IMR-90 (cell line): ENCODE measurements around the gene PIAS1. TPM values are rescaled to one million over a fixed set of nuclear protein-coding genes. Genes with fewer than 3 reads are reported as not detected.

Experiments used
- ATAC-seq: fragments of 200-7000 bp; cut with Tn5 transposase; 2 replicates; pipeline ENCODE4 v1.9.1; 2020; ENCODE audit warnings: low read depth, mild to moderate bottlenecking, moderate library complexity
- BruUV-seq: library from RNA; stranded (reverse); fragments of 400-500 nt; replicated peaks from 2 replicates; lab custom pipeline; 2021; lab: Mats Ljungman, UMichigan
- CTCF ChIA-PET: fragments of 300-600 bp; formaldehyde crosslinking; extraction: SDS; loops from one replicate; lab custom pipeline; 2021; ENCODE audit warnings: antibody characterized with exemption; lab: Yijun Ruan, JAX
- POLR2A ChIA-PET: fragments of 300-600 bp; sonication (Branson Sonifier 250); formaldehyde crosslinking; loops from one replicate; lab custom pipeline; 2022; ENCODE audit warnings: antibody characterized with exemption; ENCODE audit not compliant: unreplicated experiment; lab: Charles Lee
- DNase-seq: peaks from one replicate; pipeline ENCODE4 v3.0.0; 2013
- H2AFZ ChIP-seq: replicated peaks from 2 replicates; pipeline ENCODE3; 2013; ENCODE audit warnings: low read length, mild to moderate bottlenecking; ENCODE audit not compliant: poor library complexity
- H2AK5ac ChIP-seq: 2 replicates; pipeline ENCODE4 v1.6.1; 2013; ENCODE audit warnings: low read depth, low read length, inconsistent platforms
- H2AK9ac ChIP-seq: replicated peaks from 2 replicates; pipeline ENCODE3; 2013; ENCODE audit warnings: mild to moderate bottlenecking, low read depth, low read length, moderate library complexity; ENCODE audit not compliant: poor library complexity
- H2BK120ac ChIP-seq: 2 replicates; pipeline ENCODE4 v1.6.1; 2013; ENCODE audit warnings: low read depth, low read length, inconsistent platforms
- H2BK15ac ChIP-seq: 3 replicates; pipeline ENCODE4 v1.6.1; 2013; ENCODE audit warnings: low read depth, low read length, inconsistent platforms
- H2BK20ac ChIP-seq: 2 replicates; pipeline ENCODE4 v1.6.1; 2013; ENCODE audit warnings: low read depth, mild to moderate bottlenecking, inconsistent platforms, low read length, moderate library complexity
- H2BK5ac ChIP-seq: 2 replicates; pipeline ENCODE4 v1.6.1; 2013; ENCODE audit warnings: mild to moderate bottlenecking, low read depth, low read length, inconsistent platforms; ENCODE audit not compliant: poor library complexity, severe bottlenecking
- H3K14ac ChIP-seq: replicated peaks from 2 replicates; pipeline ENCODE4 v1.6.1; 2013; ENCODE audit warnings: low read depth, low read length, inconsistent platforms
- H3K18ac ChIP-seq: 2 replicates; pipeline ENCODE4 v1.6.1; 2013; ENCODE audit warnings: low read depth, low read length, control low read depth
- H3K23ac ChIP-seq: 2 replicates; pipeline ENCODE4 v1.6.1; 2013; ENCODE audit warnings: low read depth, low read length, inconsistent platforms
- H3K27ac ChIP-seq: 2 replicates; pipeline ENCODE4 v1.5.1; 2013; ENCODE audit warnings: mild to moderate bottlenecking, control low read depth, low read length; ENCODE audit not compliant: insufficient read depth
- H3K27me3 ChIP-seq: 2 replicates; pipeline ENCODE4 v1.6.1; 2013; ENCODE audit warnings: low read length; ENCODE audit not compliant: control insufficient read depth, insufficient read depth
- H3K36me3 ChIP-seq: 2 replicates; pipeline ENCODE4 v1.6.1; 2013; ENCODE audit warnings: low read length, mixed read lengths; ENCODE audit not compliant: control insufficient read depth, insufficient read depth
- H3K4ac ChIP-seq: 2 replicates; pipeline ENCODE4 v1.6.1; 2013; ENCODE audit warnings: low read depth, low read length, inconsistent platforms
- H3K4me1 ChIP-seq: 2 replicates; pipeline ENCODE4 v1.6.1; 2013; ENCODE audit warnings: low read length, mixed read lengths; ENCODE audit not compliant: control insufficient read depth, insufficient read depth
- H3K4me2 ChIP-seq: 2 replicates; pipeline ENCODE4 v1.6.1; 2013; ENCODE audit warnings: low read depth, mild to moderate bottlenecking, control low read depth, low read length, moderate library complexity
- H3K4me3 ChIP-seq: 2 replicates; pipeline ENCODE4 v1.5.1; 2013; ENCODE audit warnings: low read depth, mild to moderate bottlenecking, control low read depth, low read length, moderate library complexity; ENCODE audit not compliant: insufficient read depth
- H3K56ac ChIP-seq: 2 replicates; pipeline ENCODE4 v1.6.1; 2013; ENCODE audit warnings: low read length, inconsistent platforms; ENCODE audit not compliant: insufficient read depth; ENCODE audit errors: extremely low read depth
- H3K79me1 ChIP-seq, 2 experiments: 2 replicates each; pipeline ENCODE4 v1.6.1; 2013; ENCODE audit warnings: low read length in 2 of 2, inconsistent platforms in 1 of 2, low read depth in 1 of 2
- H3K9ac ChIP-seq: 2 replicates; pipeline ENCODE4 v1.6.1; 2013; ENCODE audit warnings: low read depth, low read length, control low read depth
- H3K9me1 ChIP-seq: 2 replicates; pipeline ENCODE4 v1.6.1; 2013; ENCODE audit warnings: low read length, inconsistent platforms; ENCODE audit not compliant: insufficient read depth
- H3K9me3 ChIP-seq: 2 replicates; pipeline ENCODE4 v1.6.1; 2013; ENCODE audit warnings: low read length; ENCODE audit not compliant: control insufficient read depth, insufficient read depth
- H4K20me1 ChIP-seq: 2 replicates; pipeline ENCODE4 v1.6.1; 2013; ENCODE audit warnings: low read length, inconsistent platforms; ENCODE audit not compliant: insufficient read depth
- H4K5ac ChIP-seq: 2 replicates; pipeline ENCODE4 v1.6.1; 2013; ENCODE audit warnings: mild to moderate bottlenecking, low read depth, low read length, control low read depth
- H4K8ac ChIP-seq, 2 experiments: 2 replicates each; pipeline ENCODE4 v1.6.1; 2013; ENCODE audit warnings: low read depth in 2 of 2, low read length in 2 of 2, control low read depth in 1 of 2, inconsistent platforms in 1 of 2
- H4K91ac ChIP-seq: 2 replicates; pipeline ENCODE4 v1.6.1; 2013; ENCODE audit warnings: low read depth, low read length, inconsistent platforms; ENCODE audit not compliant: insufficient read depth
- BHLHE40 ChIP-seq: fragments of 150-350 bp; IDR thresholded peaks from 2 replicates; pipeline ENCODE4 v1.6.1; 2016; ENCODE audit warnings: mild to moderate bottlenecking, low read depth, low read length
- CEBPB ChIP-seq: IDR thresholded peaks from 2 replicates; pipeline ENCODE4 v1.6.1; 2012; ENCODE audit warnings: low read depth, low read length, improper control_type of control experiment
- CHD1 ChIP-seq: IDR thresholded peaks from 2 replicates; pipeline ENCODE4 v1.6.1; 2012; ENCODE audit warnings: low read depth, low read length, improper control_type of control experiment
- CTCF ChIP-seq: conservative IDR thresholded peaks from 2 replicates; pipeline ENCODE4 v1.5.1; 2012; ENCODE audit warnings: mild to moderate bottlenecking, low read depth, low read length, improper control_type of control experiment
- ELK1 ChIP-seq: fragments of 150-350 bp; IDR thresholded peaks from 2 replicates; pipeline ENCODE4 v1.6.1; 2016; ENCODE audit warnings: low read depth, mild to moderate bottlenecking, low read length, moderate library complexity, borderline replicate concordance
- FOS ChIP-seq: fragments of 150-350 bp; IDR thresholded peaks from 2 replicates; pipeline ENCODE4 v1.6.1; 2016; ENCODE audit warnings: low read depth, low read length
- MAFK ChIP-seq: IDR thresholded peaks from 2 replicates; pipeline ENCODE4 v1.6.1; 2012; ENCODE audit warnings: low read depth, low read length, improper control_type of control experiment
- MAZ ChIP-seq: IDR thresholded peaks from 2 replicates; pipeline ENCODE4 v1.6.1; 2012; ENCODE audit warnings: low read depth, mild to moderate bottlenecking, low read length, improper control_type of control experiment, moderate library complexity, borderline replicate concordance
- MXI1 ChIP-seq: IDR thresholded peaks from 2 replicates; pipeline ENCODE4 v1.6.1; 2012; ENCODE audit warnings: low read depth, mild to moderate bottlenecking, low read length, moderate library complexity, borderline replicate concordance
- NFE2L2 ChIP-seq: fragments of 150-350 bp; IDR thresholded peaks from 2 replicates; pipeline ENCODE4 v1.6.1; 2016; ENCODE audit warnings: low read depth, mild to moderate bottlenecking, low read length
- POLR2A ChIP-seq: IDR thresholded peaks from 2 replicates; pipeline ENCODE4 v1.6.1; 2012; ENCODE audit warnings: mild to moderate bottlenecking, low read depth, low read length
- RAD21 ChIP-seq: IDR thresholded peaks from 2 replicates; pipeline ENCODE4 v1.6.1; 2012; ENCODE audit warnings: low read length, improper control_type of control experiment
- RCOR1 ChIP-seq: IDR thresholded peaks from 2 replicates; pipeline ENCODE4 v1.6.1; 2012; ENCODE audit warnings: mild to moderate bottlenecking, low read length, improper control_type of control experiment; ENCODE audit not compliant: insufficient replicate concordance
- RFX5 ChIP-seq: IDR thresholded peaks from 2 replicates; pipeline ENCODE4 v1.8.0; 2012; ENCODE audit warnings: low read depth, mild to moderate bottlenecking, low read length, moderate library complexity
- SMC3 ChIP-seq: fragments of 150-350 bp; IDR thresholded peaks from 2 replicates; pipeline ENCODE4 v1.6.1; 2016; ENCODE audit warnings: low read depth, mild to moderate bottlenecking, antibody characterized with exemption, low read length, moderate library complexity
- dilution Hi-C: fragments of 300-500 bp; cut with HindIII; formaldehyde crosslinking; loops from one replicate; pipeline ENCODE4 v1.14.3; 2018; ENCODE audit warnings: low sequenced_read_pairs; ENCODE audit not compliant: unreplicated experiment
- in situ Hi-C: fragments of 300-500 bp; cut with MboI; formaldehyde crosslinking; loops from 3 replicates; pipeline ENCODE4 v1.14.3; 2019; ENCODE audit warnings: low sequenced_read_pairs, inconsistent platforms, mixed read lengths
- intact Hi-C: fragments of 100-400 bp; cut with micrococcal nuclease; formaldehyde crosslinking; loops from 2 replicates; pipeline ENCODE4 v1.10.0; 2022
- polyA plus RNA-seq, 3 experiments: library from polyadenylated mRNA; depleted of rRNA; stranded (reverse); fragments of >200 nt; gene quantifications; 2 replicates each; pipeline ENCODE4 v1.2.3, GENCODE V29; 2012; ENCODE audit warnings: low replicate concordance in 1 of 3
- total RNA-seq: library from RNA; depleted of rRNA; stranded (reverse); fragments of >200 nt; gene quantifications from 2 replicates; pipeline ENCODE4 v1.2.3, GENCODE V29; 2012
- TF ChIP-seq, protein P1 (sequence below): fragments of 150-350 bp; IDR thresholded peaks from 2 replicates; pipeline ENCODE4 v1.6.1; 2017; ENCODE audit warnings: mild to moderate bottlenecking, antibody characterized with exemption, low read length, low read depth

The PIAS1 gene
- total and polyA plus RNA-seq, 2 of the 4 experiments (the other 2 are of a cell fraction): 20.0 to 63.6 TPM

DNA sequence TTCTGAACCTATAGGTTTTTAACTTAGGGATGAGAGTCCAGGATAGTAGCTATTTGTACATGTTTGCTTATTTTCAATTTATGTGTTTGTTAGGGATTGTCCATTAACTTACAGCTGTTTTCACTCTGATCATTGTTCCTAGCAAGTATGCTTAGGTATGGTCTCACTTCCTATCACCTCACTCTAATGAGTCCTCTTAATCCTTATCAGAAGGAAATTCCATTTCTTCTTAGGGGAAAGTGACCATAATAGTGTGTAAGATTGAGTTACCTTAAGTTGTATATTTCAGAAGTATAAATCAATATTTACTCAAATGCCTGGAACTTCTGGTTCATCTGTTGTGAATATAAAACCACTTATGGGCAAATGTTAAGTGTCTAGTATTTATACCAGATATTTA is 53.0 kb downstream of the PIAS1 start:
- H4K20me1 ChIP-seq: peaks cover 7% of the 10 kb centered on the region; the same call in 1 of the 2 replicates
- H2BK5ac ChIP-seq: no peak overlapping the region
- H3K56ac ChIP-seq: no peak overlapping the region
- H3K4me1 ChIP-seq: peaks cover 3% of the 10 kb centered on the region
- no peak overlapping the region for H2BK15ac ChIP-seq
- BruUV-seq: no TSS peak
- in situ Hi-C loops: no loop called here
- H2BK120ac ChIP-seq: no peak overlapping the region
- no peak overlapping the region for H2AFZ ChIP-seq
- H3K79me1 ChIP-seq: peaks cover 25 to 42% of the 10 kb centered on the region in 2 experiments
- no peak overlapping the region; the same call in 1 of the 2 replicates for H3K27ac ChIP-seq
- dilution Hi-C loops: no loop called here
- DNase-seq (no peak), ATAC-seq (no peak)
- H3K9me1 ChIP-seq: no peaks in the 10 kb centered on the region
- no peak overlapping the region for H4K91ac ChIP-seq
- H3K27me3 ChIP-seq: no peaks in the 10 kb centered on the region
- no peak overlapping the region for H3K4ac ChIP-seq
- TF ChIP-seq BHLHE40 (no peak), NFE2L2 (no peak), CHD1 (no peak), FOS (no peak), ELK1 (no peak), POLR2A (no peak), RAD21 (no peak), MXI1 (no peak), RCOR1 (no peak), CTCF (no peak), MAFK (no peak), SMC3 (no peak), CEBPB (no peak), RFX5 (no peak), MAZ (no peak)
- TF ChIP-seq, protein P1, sequence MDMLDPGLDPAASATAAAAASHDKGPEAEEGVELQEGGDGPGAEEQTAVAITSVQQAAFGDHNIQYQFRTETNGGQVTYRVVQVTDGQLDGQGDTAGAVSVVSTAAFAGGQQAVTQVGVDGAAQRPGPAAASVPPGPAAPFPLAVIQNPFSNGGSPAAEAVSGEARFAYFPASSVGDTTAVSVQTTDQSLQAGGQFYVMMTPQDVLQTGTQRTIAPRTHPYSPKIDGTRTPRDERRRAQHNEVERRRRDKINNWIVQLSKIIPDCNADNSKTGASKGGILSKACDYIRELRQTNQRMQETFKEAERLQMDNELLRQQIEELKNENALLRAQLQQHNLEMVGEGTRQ: no peak
- H3K14ac ChIP-seq: 0 out of 2 replicates have a peak overlapping the region, but pooled peaks have one; percentile 48
- ChIA-PET CTCF (no interaction called here), POLR2A (no interaction called here)
- no peak overlapping the region for H3K9ac ChIP-seq
- no peak overlapping the region for H4K5ac ChIP-seq
- no peak overlapping the region for H2BK20ac ChIP-seq
- H3K9me3 ChIP-seq: no peaks in the 10 kb centered on the region
- no peak overlapping the region for H3K4me3 ChIP-seq
- H3K23ac ChIP-seq: peak overlapping the region; percentile 45; the same call in 1 of the 2 replicates
- H3K18ac ChIP-seq: no peak overlapping the region
- H3K36me3 ChIP-seq: peaks cover 3% of the 10 kb centered on the region
- intact Hi-C loops: no loop called here
- no peak overlapping the region for H3K4me2 ChIP-seq
- no peak overlapping the region for H2AK5ac ChIP-seq
- no peak overlapping the region for H2AK9ac ChIP-seq
- no peak overlapping the region for H4K8ac ChIP-seq
